ENCODE data around the gene RCAN3.
"Not testable (repeated sequence)": the region's sequence is repeated elsewhere in the genome, so short reads cannot be mapped to it uniquely, and the experiment has no call there.

The RCAN3 gene

DNA sequence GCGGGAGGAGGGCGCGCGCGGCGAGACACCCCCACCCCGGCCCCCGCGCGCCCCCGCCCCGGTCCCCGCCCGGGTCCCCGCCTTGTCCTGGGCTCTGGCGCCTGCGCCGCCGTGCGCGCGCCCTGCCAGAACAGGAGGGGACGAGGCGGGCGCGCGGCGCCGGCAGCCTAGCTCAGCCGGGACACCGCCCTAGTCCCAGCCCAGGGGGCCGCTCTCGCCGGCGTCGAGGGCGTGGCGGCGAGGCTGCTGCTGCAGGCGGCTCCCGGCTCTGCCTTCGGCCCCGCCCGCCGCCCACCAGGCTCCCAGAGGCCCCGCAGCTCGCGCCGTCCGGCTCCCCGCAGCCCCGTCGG, at the start of gene RCAN3:
Gene RCAN3 (plus strand): TSS at position 128 of the 350 bp plus-strand sequence. CDS start 11,537 bp downstream, outside the sequence.
- DNase-seq = peak in 47 of 56 donors; percentile 4 to 81 (median 41)

DNA sequence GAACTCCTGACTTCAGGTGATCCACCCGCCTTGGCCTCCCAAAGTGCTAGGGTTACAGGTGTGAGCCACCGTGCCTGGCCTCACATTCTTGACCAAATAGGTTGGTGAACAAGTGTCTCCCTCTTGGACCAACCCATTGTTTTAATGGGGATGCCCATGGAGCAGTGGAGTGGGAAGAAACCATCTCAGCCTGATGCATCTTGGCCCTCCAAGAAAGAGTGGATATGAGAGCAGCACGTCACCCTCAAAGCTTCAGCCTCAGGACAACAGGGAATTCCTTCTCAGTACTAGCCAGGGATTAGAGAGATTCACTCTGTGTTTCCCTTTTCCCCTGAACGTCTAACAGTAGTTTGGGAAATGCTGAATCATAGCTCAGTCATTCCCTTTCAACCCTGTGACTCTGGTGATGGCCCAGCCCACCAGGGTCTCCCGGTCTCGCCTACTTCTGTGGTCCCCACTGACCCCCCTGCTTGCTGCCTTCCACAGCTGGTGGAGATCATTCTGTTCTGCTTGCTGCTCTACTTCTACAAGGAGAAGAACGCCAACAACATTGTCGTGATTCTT, 49.6 kb upstream of the RCAN3 start:
- DNase-seq = no peak

DNA sequence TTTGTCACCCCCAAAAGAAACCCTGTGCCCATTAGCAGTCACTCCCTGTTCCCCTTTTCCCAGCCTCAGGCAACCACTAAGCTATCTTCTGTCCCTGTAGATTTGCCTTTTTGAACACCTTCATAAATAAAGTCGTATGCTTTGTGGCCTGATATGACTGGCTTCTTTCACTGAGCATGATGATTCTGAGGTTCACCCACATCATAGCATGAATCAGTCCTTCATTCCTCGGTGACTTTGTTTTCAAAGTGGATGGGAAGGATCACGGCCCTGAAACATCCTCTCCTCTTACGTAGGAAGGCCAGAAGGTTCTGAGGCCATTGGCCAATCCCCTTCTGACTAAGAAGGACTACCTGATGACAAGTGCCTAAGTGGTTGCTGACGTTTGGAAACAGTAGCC, 48.0 kb upstream of the RCAN3 start:
- DNase-seq = no peak

DNA sequence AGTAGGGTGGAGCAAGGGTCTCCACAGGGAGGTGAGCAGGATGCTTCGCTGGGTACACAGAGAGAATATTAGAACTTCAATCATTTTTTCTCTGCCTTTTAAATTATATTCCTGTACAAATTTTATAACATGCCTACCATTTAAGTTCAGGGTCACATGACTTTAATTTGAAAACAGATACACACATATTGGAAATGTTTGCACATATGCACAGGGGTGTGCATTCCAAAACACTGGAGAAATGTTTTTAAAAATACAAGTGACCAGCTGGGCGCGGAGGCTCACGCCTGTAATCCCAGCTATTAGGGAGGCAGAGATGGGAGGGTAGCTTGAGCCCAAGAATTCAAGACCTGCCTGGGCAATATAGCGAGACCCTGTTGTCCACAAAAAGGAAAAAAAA, 47.4 kb upstream of the RCAN3 start:
- DNase-seq = no peak

DNA sequence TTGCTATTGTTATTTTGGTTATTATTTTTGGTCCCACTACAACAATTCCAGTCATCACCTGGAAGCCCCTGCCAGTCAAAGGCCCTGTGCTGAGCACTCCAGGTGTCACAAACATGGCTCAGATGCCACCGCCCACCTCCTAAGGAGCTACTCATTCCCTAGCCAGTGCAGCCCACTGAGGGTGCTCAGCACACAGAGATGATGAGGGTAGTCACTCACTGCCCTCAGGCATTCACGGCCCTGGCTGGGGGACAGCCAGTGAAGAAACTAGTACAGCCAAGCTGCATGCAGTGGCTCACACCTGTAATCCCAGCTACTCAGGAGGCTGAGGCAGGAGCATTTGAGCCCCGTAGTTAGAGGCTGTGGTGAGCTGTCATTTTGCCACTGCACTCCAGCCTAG, 44.8 kb upstream of the RCAN3 start:
- no peak for DNase-seq

DNA sequence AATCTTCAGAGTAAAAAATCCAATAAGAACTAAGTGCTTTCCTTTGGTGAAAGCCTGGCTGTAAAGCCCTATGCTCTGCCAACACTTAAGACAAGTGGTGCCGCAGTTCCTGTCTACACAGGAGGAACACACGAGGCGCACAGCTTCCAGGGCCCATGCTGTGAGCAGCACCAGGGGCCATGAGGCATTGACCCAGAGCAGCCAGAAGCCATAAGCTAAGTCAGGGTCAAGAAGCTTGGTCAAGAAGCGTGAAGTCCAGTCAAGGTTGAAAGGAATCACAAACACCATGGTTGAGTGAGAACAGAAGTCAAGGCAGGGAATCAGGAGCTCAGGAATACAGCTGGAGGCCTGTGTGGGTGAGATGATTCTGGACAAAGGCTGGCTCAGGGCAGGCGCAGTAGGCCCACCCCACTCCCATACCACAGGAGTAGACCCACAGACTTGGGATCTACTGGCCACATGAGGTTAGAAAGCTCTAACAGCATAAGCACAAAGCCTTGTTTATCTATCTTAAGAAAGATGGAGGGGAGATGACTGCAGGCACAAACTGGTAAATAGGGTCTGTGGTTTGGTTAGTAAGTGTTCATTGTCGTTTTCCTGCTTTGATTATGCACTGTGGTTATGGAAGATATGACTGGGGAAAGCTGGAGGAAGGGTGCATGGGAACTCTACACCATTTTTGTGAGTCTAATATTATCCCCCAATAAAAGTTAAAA, 42.9 kb upstream of the RCAN3 start:
- DNase-seq = no peak

DNA sequence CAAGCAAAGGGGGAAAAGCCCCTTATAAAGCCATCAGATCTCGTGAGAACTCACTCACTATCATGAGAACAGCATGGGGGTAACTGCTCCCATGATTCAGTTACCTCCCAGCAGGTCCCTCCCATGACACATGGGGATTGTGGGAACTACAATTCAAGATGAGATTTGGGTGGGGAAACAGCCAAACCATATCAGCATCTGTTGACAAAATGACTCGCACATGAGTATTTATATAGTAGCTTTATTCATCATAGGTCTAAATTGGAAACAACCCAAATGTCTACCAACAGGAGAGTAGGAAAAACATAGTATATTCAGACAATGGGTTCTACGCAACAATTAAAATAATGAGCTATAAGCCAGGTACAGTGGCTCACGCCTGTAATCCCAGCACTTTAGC, 40.5 kb upstream of the RCAN3 start:
- not testable (repeated sequence) for DNase-seq

DNA sequence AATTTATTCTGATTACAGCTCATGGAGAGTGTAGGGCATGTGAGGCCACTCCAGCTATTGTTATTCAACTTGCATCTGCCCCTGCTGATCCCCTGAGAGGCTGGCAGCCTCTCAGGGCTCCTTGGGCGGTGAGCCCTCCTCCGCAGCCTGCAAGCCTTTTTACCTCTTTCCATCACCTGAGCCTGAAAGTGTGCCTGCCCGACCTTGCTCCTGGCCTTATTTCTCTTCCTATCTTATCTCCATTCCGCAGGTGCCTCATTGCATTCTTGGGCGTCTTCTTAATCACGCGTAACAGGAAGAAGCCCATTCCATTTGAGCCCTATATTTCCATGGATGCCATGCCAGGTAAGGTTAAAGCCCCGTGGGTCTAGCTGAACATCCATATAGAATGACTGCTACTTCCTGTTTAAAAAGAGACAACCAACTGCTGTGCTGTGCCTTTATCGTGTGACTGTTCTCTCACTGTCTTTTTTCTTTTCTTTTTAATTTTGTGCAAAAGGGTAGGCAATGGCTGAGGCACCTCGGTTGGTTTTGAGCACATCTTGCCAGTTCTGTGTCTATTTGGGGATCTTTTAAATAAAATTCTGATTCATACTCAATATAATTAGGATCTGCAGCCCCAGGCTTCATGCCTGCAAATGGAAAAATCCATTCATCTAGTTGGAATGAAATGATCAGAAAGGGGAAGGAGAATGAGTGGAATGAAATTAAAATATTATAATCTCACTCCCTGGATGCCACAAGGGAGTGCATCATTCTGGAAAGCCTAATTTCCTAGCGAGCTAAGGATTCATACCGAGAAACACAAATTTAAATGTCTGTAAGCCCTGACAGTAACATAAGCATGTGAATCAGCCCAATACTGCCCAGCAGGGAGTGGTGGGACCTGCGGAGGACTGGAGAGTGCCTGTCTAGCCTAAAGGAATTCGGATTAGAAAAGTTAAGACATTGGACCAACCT, 38.6 kb upstream of the RCAN3 start:
- no peak for DNase-seq

DNA sequence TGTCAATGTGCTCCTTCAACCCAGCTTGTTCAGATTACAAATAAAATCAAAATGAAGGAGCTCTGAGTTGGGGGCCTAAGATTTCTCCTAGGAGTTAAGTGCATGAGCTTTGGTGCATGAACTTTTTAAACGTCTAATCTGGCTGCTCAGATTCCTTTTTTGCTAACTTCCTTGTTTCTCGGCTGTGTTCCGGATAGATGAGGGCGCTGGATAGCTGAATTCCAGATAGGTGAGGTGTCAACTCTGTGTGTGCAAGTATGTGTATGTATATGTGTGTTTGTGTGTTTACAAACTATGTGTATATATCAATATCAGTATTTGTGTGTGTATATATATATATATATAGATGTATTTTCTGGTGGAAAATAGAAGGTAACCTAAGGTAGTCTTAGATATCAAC, 37.5 kb upstream of the RCAN3 start:
- no peak for DNase-seq

DNA sequence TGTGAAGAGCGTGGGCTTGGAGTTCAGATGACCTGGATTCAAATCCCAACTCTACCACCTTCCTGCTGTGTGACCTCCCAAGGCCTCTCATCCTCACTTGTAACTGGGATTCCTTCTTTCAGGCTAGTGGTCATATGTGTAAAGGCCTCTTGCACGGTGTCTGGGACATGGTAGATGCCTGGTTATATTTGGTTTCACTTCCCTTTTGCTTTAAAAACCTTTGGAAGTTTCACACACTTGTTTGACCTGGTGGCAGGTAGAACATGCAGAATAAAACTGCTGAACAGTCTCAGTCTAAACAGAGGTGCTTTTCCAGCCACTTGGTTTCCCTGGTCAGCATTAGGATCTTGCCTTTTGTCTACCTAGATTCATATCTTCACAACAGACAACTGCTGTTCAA, 37.0 kb upstream of the RCAN3 start:
- no peak for DNase-seq

DNA sequence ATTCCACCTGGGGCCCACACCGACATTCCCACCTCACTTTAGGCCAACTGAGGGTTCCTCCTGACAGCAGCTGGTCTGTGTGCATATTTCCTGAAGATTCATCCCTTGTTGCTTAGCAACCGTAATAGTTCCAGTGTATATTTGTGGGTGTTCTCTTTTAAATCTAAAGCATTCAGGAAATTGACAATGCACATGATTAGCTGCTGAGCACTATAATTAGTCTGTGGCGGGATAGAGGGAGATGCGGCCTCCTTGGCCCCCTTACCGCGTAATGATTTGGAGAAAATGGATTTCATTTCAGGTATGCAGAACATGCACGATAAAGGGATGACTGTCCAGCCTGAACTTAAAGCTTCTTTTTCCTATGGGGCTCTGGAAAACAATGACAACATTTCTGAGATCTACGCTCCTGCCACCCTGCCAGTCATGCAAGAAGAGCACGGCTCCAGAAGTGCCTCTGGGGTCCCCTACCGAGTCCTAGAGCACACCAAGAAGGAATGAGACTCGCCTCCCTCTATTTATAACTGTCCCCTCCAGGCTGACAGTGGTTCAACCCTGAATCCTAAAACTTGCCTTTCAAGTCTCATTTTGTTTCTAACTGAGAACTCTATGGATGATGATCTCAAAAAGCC, 33.8 kb upstream of the RCAN3 start:
- DNase-seq = no peak

DNA sequence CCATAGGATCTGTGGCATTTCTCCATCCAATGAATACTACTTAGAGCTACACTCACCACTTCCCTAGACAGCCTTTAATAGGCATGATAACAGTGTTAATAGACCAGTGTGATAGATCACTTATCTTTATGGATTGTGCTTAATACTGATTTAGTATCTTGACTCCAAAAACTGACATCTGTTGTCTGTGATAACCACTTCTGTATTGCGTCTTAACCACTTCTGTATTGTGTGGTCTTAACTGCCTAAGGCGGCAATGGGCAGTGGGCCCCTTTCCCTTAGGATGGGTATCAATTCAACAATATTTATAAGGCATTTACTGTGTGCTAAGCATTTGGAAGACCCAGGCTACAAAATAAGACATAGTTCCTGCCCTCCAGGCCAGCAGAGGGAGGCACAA, 32.0 kb upstream of the RCAN3 start:
- DNase-seq = no peak

DNA sequence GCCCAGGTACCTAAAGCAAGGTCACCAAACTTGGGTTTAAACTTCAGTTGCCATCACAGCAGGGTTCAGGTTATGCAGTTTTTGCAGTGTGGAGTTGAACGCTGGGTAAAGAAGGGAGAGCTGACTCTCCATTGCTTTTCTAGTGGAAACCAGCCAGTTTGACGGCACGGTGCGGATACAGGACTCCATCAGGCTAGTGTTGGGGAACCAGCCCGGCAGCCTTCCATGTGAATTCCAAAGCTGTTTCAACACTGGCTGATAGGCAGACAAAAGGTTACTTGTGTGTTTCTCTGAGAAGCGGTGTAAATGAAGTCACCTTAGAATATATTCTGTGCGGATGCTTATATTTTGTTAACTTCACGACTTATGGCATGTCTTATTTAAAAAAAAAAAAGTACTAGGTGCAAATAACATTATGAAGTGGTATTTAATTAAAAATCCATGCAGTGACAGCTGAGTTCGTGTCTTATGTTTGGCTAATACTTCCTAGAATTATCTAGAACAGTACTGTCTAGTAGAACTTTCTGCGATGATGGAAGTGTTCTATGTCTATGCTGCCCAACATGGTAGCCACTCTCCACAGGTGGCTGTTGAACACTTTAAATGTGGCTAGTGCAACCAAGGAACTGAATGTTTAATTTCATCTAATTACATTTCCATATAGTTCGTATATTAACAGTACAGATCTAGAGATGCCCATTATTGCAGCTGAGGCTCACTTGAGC, 29.9 kb upstream of the RCAN3 start:
- DNase-seq = no peak

DNA sequence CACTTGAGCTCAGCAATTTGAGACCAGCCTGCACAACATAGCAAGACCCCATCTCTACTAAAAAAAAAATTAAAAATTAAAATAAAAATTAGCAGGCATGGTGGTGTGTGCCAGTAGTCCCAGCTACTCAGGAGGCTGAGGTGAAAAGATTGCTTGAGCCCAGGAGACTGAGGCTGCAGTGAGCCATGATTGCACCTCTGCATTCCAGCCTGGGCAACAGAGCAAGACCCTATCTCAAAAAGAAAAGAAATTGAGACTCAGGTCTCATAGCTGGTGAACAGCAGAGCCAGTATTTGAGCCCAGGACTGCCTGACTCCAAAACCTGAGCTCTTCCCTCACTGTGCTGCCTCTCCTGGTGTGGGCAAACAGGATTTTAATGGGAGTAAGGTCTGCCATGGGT, 28.4 kb upstream of the RCAN3 start:
- no peak for DNase-seq

DNA sequence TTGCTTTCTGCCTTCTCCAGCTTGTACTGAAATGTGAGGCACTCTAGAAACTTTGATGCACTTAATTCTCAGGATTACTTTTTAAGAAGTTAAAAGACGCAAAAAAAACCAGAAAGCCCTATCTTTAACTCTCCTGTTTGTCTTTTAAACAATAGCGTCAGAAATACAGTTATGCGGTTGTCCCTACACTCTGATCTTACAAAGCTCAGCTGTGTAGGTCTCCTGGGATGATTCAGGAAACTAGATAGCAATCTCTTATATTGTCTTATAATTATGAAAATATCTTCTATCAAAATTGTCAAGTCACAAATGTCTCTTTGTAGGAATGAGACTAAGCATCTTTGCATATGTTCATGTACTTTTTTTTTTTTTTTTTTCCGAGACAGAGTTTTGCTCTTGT, 26.9 kb upstream of the RCAN3 start:
- no peak for DNase-seq

DNA sequence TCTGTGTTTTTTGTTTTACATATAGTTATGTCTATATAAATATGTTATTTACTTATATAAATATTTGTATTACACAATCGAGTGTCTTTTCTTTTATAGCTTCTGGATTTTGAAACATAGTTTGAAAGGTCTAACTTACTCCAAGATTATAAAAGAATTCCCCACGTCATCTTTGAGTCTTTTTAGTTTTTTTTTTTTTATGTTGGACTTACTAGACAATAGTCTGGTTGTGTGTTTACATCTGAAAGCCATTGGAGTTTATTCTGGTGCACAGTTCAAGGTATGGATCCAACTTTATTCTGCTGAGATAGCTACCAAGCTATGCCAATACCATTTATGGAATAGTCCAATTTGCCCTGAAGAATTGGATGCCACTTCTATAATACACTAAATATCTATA, 26.1 kb upstream of the RCAN3 start:
- no peak for DNase-seq

DNA sequence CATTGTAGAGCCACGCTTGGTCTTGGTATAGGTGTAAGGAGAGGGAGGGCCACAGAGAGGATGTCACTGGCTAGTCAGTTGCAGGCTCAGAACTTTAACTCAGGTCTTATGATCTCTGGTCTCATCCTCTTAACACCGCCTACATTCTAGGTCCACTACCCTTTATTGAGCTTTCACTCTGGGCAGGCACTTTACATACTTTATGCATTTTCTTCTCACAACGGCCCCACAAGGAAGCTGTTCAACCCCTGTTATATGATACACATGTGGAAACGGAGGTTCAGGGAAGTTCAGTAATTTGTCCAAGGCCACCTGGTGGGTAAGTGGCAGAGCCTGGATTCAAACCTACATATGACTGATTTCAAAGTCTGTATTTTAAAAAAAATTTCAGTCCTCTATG, 25.3 kb upstream of the RCAN3 start:
- DNase-seq = no peak

DNA sequence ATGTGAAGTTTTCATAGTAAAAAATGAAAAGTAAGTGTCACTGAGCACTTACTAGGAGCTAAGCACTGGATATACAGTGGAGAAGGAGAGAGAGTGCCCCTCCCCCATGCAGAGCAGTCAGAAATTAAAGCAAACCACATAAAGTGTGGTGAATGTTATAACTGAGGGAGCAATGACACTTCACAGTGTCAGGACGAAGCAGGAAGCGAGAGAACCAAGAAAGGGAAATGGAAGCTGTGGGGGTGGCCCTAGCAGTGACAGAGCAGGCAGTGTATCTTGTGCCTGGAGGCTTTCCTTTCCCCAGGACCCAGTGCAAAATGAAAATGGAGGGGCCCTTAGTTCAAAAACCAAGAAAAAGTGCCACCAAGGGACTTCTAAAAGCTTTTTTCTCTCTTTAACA, 21.5 kb upstream of the RCAN3 start:
- DNase-seq = peak in 3 of 56 donors; percentile 4 to 17 (median 5)

DNA sequence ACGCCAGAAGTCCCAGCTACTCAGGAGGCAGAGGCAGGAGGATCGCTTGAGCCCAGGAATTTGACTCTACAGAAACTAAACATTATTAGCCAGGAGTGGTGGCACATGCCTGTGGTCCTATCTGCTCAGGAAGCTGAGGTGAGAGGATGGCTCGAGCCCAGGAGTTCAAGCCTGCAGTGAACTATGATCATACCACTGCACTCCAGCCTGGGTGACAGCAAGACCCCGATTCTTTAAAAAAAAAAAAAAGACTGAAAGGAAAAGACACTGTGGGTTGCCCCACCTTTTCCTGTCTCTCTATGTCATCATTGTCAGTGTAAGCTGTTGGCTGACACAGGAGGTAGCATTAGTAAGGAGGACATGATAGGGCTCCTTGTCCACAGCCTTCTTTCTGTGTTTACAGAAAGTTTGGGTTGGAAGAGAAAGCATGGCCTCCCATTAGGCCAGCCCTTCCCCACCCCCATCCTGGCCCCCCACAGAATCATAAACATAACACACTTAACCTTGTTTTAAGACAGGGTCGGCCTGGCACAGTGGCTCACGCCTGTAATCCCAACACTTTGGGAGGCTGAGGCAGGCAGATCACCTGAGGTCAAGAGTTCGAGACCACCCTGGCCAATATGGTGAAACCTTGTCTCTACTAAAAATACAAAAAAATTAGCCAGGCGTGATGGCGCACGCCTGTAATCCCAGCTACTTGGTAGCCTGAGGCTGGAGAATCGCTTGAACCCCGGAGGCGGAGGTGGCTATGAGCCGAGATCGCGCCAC, 20.6 kb upstream of the RCAN3 start:
- no peak for DNase-seq

DNA sequence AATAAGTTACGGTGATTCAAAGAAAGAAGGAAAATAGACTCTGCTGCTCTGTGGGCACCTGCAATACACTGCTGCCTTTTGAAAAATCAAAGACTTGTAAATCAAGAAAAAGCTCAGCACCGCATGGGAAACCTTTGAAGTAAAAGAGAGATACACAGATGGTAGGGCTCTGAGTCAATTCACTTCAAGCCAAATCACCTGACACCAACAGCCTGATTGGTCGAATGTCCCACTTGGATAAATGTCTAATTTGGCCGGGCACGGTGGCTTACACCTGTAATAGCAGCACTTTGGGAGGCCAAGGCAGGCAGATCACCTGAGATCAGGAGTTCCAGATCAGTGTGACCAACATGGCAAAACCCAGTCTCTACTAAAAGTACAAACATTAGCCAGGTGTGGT, 19.2 kb upstream of the RCAN3 start:
- DNase-seq = no peak

DNA sequence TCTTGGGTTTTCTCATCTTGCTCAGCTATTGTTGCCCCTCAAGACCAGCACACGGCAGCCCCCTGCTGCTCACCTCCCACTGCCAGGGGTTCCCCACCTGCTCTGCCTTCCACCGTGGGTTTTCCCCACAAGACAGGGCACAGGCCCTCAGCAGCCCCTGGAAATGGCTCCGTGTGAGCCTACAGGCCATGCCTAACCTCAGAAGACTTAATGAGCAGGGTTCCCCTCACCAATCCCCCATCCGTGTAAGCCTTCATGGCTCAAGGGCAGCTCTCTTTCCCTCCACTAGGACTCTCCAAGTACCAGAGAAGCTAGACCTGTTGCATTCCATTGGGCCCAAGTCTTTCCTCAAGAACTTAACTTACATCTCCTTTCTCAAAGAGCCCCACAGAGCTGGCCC, 18.4 kb upstream of the RCAN3 start:
- no peak for DNase-seq
